HG03469 (cell line): ENCODE measurements around the gene HJV.

ENCODE experiments used
- ATAC-seq: cut with Tn5 transposase; IDR thresholded peaks from one replicate; pipeline ENCODE4 v1.9.1; 2021; ENCODE audit warnings: mild to moderate bottlenecking, moderate library complexity, moderate number of reproducible peaks; ENCODE audit not compliant: unreplicated experiment

HJV gene

GRCh38 chr1:146022403-146023127 lies 1.0 kb upstream of the HJV start:
- no peak for ATAC-seq

GRCh38 chr1:146021050-146021445 lies 487 bp downstream of the HJV start:
- ATAC-seq: no peak

GRCh38 chr1:146020058-146021049 lies 1.2 kb downstream of the HJV start:
- ATAC-seq: no peak

- no peak for ATAC-seq
Measured at GRCh38 chr1:146019231-146020057, 2.1 kb downstream of the HJV start.

- no peak for ATAC-seq
Measured at GRCh38 chr1:146016891-146017290, 4.6 kb downstream of the HJV start.

GRCh38 chr1:146013559-146013922 lies 8.0 kb downstream of the HJV start:
- ATAC-seq: no peak

GRCh38 chr1:146012703-146013558 lies 8.6 kb downstream of the HJV start:
- no peak for ATAC-seq

GRCh38 chr1:146010126-146010738 lies 11.3 kb downstream of the HJV start:
- no peak for ATAC-seq

GRCh38 chr1:146007489-146008133 lies 13.9 kb downstream of the HJV start:
- no peak for ATAC-seq

- no peak for ATAC-seq
Measured at GRCh38 chr1:146001709-146002108, 19.8 kb downstream of the HJV start.

- no peak for ATAC-seq
Measured at GRCh38 chr1:145999321-146000024, 22.1 kb downstream of the HJV start.

GRCh38 chr1:145997718-145998023 lies 23.9 kb downstream of the HJV start:
- no peak for ATAC-seq

- ATAC-seq: no peak
Measured at GRCh38 chr1:145997016-145997717, 24.4 kb downstream of the HJV start.

GRCh38 chr1:145996433-145997015 lies 25.0 kb downstream of the HJV start, which contains the start of gene TXNIP:
Gene TXNIP, minus strand, starts transcription at chr1:145996579. Its CDS starts 313 bp downstream, at chr1:145996266.
- peak; percentile 71 for ATAC-seq

- ATAC-seq: no peak
Measured at GRCh38 chr1:145995964-145996432, 25.5 kb downstream of the HJV start.

- no peak for ATAC-seq
Measured at GRCh38 chr1:145995148-145995881, 26.2 kb downstream of the HJV start.
